HepG2 (cell line): ENCODE data around the gene RHOC. TPM values are rescaled to one million over a fixed set of nuclear protein-coding genes. Genes with fewer than 3 reads are reported as not detected.
A peak's percentile ranks its signal among the peaks of the same experiment; 100 is the strongest.

Experiments used
- CCAR2 ChIP-seq: fragments of 200-400 bp; formaldehyde crosslinking; optimal IDR thresholded peaks from 2 replicates; pipeline ENCODE3; 2018; ENCODE audit warnings: low read depth, mild to moderate bottlenecking, low read length, moderate library complexity
- FOXC1 ChIP-seq: sonication (generic); formaldehyde crosslinking; IDR thresholded peaks from 2 replicates; pipeline ENCODE4 v1.8.0; 2022; ENCODE audit warnings: mild to moderate bottlenecking, missing genetic modification reagents, borderline replicate concordance
- KLF9 ChIP-seq: IDR thresholded peaks from 2 replicates; pipeline ENCODE4 v1.6.1; 2016; ENCODE audit warnings: low read depth
- MTF2 ChIP-seq: sonication (generic); formaldehyde crosslinking; IDR thresholded peaks from 2 replicates; pipeline ENCODE4 v1.5.0; 2020; ENCODE audit warnings: missing genetic modification reagents, borderline replicate concordance
- NAIF1 ChIP-seq: sonication (generic); formaldehyde crosslinking; IDR thresholded peaks from 2 replicates; pipeline ENCODE4 v1.5.0; 2020; ENCODE audit warnings: mild to moderate bottlenecking, missing genetic modification reagents, borderline replicate concordance
- NCOA5 ChIP-seq: sonication (generic); formaldehyde crosslinking; IDR thresholded peaks from 2 replicates; pipeline ENCODE4 v1.4.0; 2020; ENCODE audit warnings: missing genetic modification reagents
- ONECUT2 ChIP-seq: sonication (generic); formaldehyde crosslinking; IDR thresholded peaks from 2 replicates; pipeline ENCODE4 v1.4.0; 2020; ENCODE audit warnings: missing genetic modification reagents
- PHF21A ChIP-seq: sonication (generic); formaldehyde crosslinking; IDR thresholded peaks from 2 replicates; pipeline ENCODE4 v1.5.0; 2020; ENCODE audit warnings: mild to moderate bottlenecking, missing genetic modification reagents
- POLR2G ChIP-seq: fragments of 200-400 bp; formaldehyde crosslinking; IDR thresholded peaks from 2 replicates; pipeline ENCODE4 v1.6.1; 2018; ENCODE audit warnings: mild to moderate bottlenecking, low read depth, low read length, moderate library complexity
- ZC3H4 ChIP-seq: sonication (generic); formaldehyde crosslinking; IDR thresholded peaks from 2 replicates; pipeline ENCODE4 v1.4.0; 2020; ENCODE audit warnings: missing genetic modification reagents, borderline replicate concordance
- ZEB1 ChIP-seq: IDR thresholded peaks from 2 replicates; pipeline ENCODE4 v1.6.1; 2012; ENCODE audit warnings: mild to moderate bottlenecking, low read depth, inconsistent platforms; ENCODE audit not compliant: insufficient replicate concordance
- ZNF263 ChIP-seq: sonication (generic); formaldehyde crosslinking; IDR thresholded peaks from 2 replicates; pipeline ENCODE4 v1.4.0; 2020; ENCODE audit warnings: missing genetic modification reagents
- ZNF34 ChIP-seq: sonication (generic); formaldehyde crosslinking; IDR thresholded peaks from 2 replicates; pipeline ENCODE4 v1.4.0; 2020; ENCODE audit warnings: mild to moderate bottlenecking, missing genetic modification reagents, borderline replicate concordance
- ZNF605 ChIP-seq: sonication (generic); formaldehyde crosslinking; IDR thresholded peaks from 2 replicates; pipeline ENCODE4 v1.8.0; 2022; ENCODE audit warnings: mild to moderate bottlenecking, missing genetic modification reagents
- ZNF678 ChIP-seq: sonication (generic); formaldehyde crosslinking; IDR thresholded peaks from 2 replicates; pipeline ENCODE4 v1.4.0; 2020; ENCODE audit warnings: mild to moderate bottlenecking, missing genetic modification reagents
- ZSCAN31 ChIP-seq: sonication (generic); formaldehyde crosslinking; IDR thresholded peaks from 2 replicates; pipeline ENCODE4 v1.5.0; 2020; ENCODE audit warnings: low read depth, mild to moderate bottlenecking, missing genetic modification reagents
- polyA plus RNA-seq, 8 experiments: library from polyadenylated mRNA; depleted of rRNA in 3 of 8; stranded (reverse) in 7 of 8; unstranded in 1 of 8; fragments of >200 nt; fragmentation: Illumina TruSeq in 4 of 8; extraction: Trizol in 4 of 8; gene quantifications; 2 replicates each; pipeline versions ENCODE4 v1.2.1 to v1.2.3, GENCODE V29; 2011 to 2016; ENCODE audit warnings: low read depth in 4 of 8, missing spikeins in 1 of 8, mixed read lengths in 1 of 8; ENCODE audit not compliant: insufficient read depth in 1 of 8
- total RNA-seq, 5 experiments: library from RNA; depleted of rRNA; stranded (reverse); fragments of >200 nt; fragmentation: Illumina TruSeq; extraction: Trizol; gene quantifications; 2 replicates each; pipeline ENCODE4 v1.2.3, GENCODE V29; 2016; ENCODE audit warnings: low read depth in 1 of 5
- TF ChIP-seq, protein P1 (sequence below): sonication (generic); formaldehyde crosslinking; IDR thresholded peaks from 2 replicates; pipeline ENCODE4 v1.8.1; 2023; ENCODE audit warnings: mild to moderate bottlenecking, missing genetic modification reagents, borderline replicate concordance
- TF ChIP-seq, protein P2 (sequence below): sonication (generic); formaldehyde crosslinking; IDR thresholded peaks from 2 replicates; pipeline ENCODE4 v1.8.1; 2022; ENCODE audit warnings: mild to moderate bottlenecking, missing genetic modification reagents
- TF ChIP-seq, protein P3 (sequence below): sonication (generic); formaldehyde crosslinking; IDR thresholded peaks from 2 replicates; pipeline ENCODE4 v1.4.0; 2020; ENCODE audit warnings: missing genetic modification reagents, borderline replicate concordance
- TF ChIP-seq, protein P4 (sequence below): sonication (generic); formaldehyde crosslinking; conservative IDR thresholded peaks from 2 replicates; pipeline ENCODE4 v1.5.0; 2020; ENCODE audit warnings: missing genetic modification reagents
- TF ChIP-seq, protein P5 (sequence below), 2 experiments: sonication (generic) in 1 of 2; formaldehyde crosslinking in 1 of 2; IDR thresholded peaks; 2 replicates each; pipeline versions ENCODE4 v1.4.0 to v1.6.1; 2018 to 2020; ENCODE audit warnings: missing genetic modification reagents in 2 of 2, borderline replicate concordance in 1 of 2, low read depth in 1 of 2, mild to moderate bottlenecking in 1 of 2, missing biosample characterization in 1 of 2

The RHOC gene
- total and polyA plus RNA-seq, 2 of the 13 experiments (the other 11 are each of a cell fraction or from before 2014, with no cell fraction given): 64.3 to 182 TPM

DNA sequence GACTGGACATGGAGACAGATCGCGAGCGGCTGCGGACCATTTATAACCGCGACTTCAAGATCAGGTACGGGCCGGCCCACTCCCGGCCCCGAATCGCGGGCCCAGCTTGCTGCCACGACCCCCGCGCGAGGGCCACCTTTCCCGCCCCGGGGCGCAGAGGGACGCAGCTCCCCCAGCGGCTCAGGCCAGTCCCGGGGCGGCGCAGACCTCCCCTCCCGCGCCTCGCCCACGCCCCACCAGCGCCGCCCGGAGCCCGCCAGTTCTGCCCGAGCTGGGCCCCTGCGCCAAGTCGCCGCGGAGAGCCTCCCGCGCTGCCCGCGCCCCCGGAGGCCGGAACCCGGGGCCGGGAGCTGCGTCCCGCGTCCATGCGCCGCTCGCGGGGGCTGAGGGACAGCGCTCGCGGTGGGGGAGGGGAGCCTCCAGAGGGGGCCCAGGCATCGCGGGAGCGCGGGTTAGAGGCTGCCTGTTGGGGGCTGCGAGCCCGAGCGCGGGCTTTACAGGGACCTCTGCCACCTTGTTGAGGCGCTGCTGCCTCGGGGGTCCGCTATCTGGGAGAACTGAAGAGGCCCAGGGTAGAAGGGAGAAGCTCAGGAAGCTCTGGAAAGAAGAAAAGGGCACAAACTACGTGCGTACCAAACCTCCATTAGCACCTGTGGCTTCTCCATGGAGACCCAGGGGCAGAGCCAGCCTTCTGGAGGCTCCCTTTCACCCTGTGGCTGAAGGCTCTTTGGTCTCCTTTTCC, 31.8 kb downstream of the RHOC start (continued):
- TF ChIP-seq, protein P1, sequence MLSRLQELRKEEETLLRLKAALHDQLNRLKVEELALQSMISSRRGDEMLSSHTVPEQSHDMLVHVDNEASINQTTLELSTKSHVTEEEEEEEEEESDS (CRISPR knock-in tag): no peak
- TF ChIP-seq ZEB1 (no peak), ZC3H4 (CRISPR knock-in tag) (no peak), PHF21A (CRISPR knock-in tag) (peak; percentile 67), FOXC1 (CRISPR knock-in tag) (0 out of 2 replicates have a peak, but pooled peaks have one; percentile 19), NAIF1 (no peak), ZSCAN31 (no peak), ZNF605 (CRISPR knock-in tag) (peak; percentile 3; the same call in 1 of the 2 replicates), POLR2G (0 out of 2 replicates have a peak, but pooled peaks have one; percentile 4), ZNF263 (CRISPR knock-in tag) (no peak), KLF9 (CRISPR knock-in tag) (no peak), ONECUT2 (CRISPR knock-in tag) (no peak), CCAR2 (no peak), MTF2 (CRISPR knock-in tag) (no peak), NCOA5 (CRISPR knock-in tag) (no peak), ZNF34 (CRISPR knock-in tag) (no peak), ZNF678 (CRISPR knock-in tag) (peak; percentile 43; the same call in 1 of the 2 replicates)
- TF ChIP-seq, protein P2, sequence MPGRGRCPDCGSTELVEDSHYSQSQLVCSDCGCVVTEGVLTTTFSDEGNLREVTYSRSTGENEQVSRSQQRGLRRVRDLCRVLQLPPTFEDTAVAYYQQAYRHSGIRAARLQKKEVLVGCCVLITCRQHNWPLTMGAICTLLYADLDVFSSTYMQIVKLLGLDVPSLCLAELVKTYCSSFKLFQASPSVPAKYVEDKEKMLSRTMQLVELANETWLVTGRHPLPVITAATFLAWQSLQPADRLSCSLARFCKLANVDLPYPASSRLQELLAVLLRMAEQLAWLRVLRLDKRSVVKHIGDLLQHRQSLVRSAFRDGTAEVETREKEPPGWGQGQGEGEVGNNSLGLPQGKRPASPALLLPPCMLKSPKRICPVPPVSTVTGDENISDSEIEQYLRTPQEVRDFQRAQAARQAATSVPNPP (CRISPR knock-in tag): no peak
- TF ChIP-seq, protein P3, sequence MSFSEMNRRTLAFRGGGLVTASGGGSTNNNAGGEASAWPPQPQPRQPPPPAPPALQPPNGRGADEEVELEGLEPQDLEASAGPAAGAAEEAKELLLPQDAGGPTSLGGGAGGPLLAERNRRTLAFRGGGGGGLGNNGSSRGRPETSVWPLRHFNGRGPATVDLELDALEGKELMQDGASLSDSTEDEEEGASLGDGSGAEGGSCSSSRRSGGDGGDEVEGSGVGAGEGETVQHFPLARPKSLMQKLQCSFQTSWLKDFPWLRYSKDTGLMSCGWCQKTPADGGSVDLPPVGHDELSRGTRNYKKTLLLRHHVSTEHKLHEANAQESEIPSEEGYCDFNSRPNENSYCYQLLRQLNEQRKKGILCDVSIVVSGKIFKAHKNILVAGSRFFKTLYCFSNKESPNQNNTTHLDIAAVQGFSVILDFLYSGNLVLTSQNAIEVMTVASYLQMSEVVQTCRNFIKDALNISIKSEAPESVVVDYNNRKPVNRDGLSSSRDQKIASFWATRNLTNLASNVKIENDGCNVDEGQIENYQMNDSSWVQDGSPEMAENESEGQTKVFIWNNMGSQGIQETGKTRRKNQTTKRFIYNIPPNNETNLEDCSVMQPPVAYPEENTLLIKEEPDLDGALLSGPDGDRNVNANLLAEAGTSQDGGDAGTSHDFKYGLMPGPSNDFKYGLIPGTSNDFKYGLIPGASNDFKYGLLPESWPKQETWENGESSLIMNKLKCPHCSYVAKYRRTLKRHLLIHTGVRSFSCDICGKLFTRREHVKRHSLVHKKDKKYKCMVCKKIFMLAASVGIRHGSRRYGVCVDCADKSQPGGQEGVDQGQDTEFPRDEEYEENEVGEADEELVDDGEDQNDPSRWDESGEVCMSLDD (CRISPR knock-in tag): peak; percentile 57; the same call in 1 of the 2 replicates
- TF ChIP-seq, protein P4, sequence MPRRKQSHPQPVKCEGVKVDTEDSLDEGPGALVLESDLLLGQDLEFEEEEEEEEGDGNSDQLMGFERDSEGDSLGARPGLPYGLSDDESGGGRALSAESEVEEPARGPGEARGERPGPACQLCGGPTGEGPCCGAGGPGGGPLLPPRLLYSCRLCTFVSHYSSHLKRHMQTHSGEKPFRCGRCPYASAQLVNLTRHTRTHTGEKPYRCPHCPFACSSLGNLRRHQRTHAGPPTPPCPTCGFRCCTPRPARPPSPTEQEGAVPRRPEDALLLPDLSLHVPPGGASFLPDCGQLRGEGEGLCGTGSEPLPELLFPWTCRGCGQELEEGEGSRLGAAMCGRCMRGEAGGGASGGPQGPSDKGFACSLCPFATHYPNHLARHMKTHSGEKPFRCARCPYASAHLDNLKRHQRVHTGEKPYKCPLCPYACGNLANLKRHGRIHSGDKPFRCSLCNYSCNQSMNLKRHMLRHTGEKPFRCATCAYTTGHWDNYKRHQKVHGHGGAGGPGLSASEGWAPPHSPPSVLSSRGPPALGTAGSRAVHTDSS (CRISPR knock-in tag): no peak
- TF ChIP-seq, protein P5, sequence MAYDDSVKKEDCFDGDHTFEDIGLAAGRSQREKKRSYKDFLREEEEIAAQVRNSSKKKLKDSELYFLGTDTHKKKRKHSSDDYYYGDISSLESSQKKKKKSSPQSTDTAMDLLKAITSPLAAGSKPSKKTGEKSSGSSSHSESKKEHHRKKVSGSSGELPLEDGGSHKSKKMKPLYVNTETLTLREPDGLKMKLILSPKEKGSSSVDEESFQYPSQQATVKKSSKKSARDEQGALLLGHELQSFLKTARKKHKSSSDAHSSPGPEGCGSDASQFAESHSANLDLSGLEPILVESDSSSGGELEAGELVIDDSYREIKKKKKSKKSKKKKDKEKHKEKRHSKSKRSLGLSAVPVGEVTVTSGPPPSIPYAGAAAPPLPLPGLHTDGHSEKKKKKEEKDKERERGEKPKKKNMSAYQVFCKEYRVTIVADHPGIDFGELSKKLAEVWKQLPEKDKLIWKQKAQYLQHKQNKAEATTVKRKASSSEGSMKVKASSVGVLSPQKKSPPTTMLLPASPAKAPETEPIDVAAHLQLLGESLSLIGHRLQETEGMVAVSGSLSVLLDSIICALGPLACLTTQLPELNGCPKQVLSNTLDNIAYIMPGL (CRISPR knock-in tag; IDR thresholded peaks at IDR 0.05; ENCODE audit: borderline replicate concordance in 1 of 2, low read depth in 1 of 2): peak; percentile 27 to 30; a peak in 3 of 4 replicates
